HAP-1 (cell line): Measurements from ENCODE around the gene ZNG1B.
"Not testable (repeated sequence)": the region's sequence is repeated elsewhere in the genome, so short reads cannot be mapped to it uniquely, and the experiment has no call there.

Experiments
- DNase-seq, 2 experiments: peaks; one replicate each; pipeline ENCODE4 v3.0.0-alpha.2; 2016 to 2020; ENCODE audit warnings: low spot score in 2 of 2
- H3K27me3 ChIP-seq: fragments of 250-450 bp; sonication (Bioruptor Pico); 2 replicates; pipeline ENCODE4 v1.5.1; 2020; ENCODE audit warnings: low read depth, mild to moderate bottlenecking, moderate library complexity
- H3K36me3 ChIP-seq: fragments of 250-450 bp; sonication (Bioruptor Pico); replicated peaks from 2 replicates; pipeline ENCODE4 v1.5.1; 2020; ENCODE audit warnings: mild to moderate bottlenecking
- H3K4me1 ChIP-seq: fragments of 250-450 bp; sonication (Bioruptor Pico); 2 replicates; pipeline ENCODE4 v1.5.1; 2020; ENCODE audit warnings: mild to moderate bottlenecking
- H3K4me3 ChIP-seq: fragments of 250-450 bp; sonication (Bioruptor Pico); 2 replicates; pipeline ENCODE4 v1.5.1; 2020; ENCODE audit warnings: mild to moderate bottlenecking, moderate library complexity
- H3K9me3 ChIP-seq: fragments of 250-450 bp; sonication (Bioruptor Pico); 2 replicates; pipeline ENCODE4 v1.5.1; 2020; ENCODE audit warnings: mild to moderate bottlenecking, moderate library complexity
- in situ Hi-C: fragments of 300-500 bp; cut with MboI; formaldehyde crosslinking; loops from 3 replicates; pipeline ENCODE4 v1.14.3; 2020; ENCODE audit warnings: low sequenced_read_pairs, inconsistent platforms, mixed read lengths

The ZNG1B gene

GRCh38 chr2:113517025-113517424 lies 79.5 kb downstream of the ZNG1B start:
- H3K9me3 ChIP-seq, DNase-seq, H3K36me3 ChIP-seq, H3K4me1 ChIP-seq, H3K27me3 ChIP-seq, in situ Hi-C loops, H3K4me3 ChIP-seq: not testable (repeated sequence)

GRCh38 chr2:113520837-113521236 lies 83.3 kb downstream of the ZNG1B start:
- DNase-seq, H3K4me3 ChIP-seq, H3K36me3 ChIP-seq, H3K9me3 ChIP-seq, H3K27me3 ChIP-seq, H3K4me1 ChIP-seq, in situ Hi-C loops: not testable (repeated sequence)

- DNase-seq, H3K4me1 ChIP-seq, H3K9me3 ChIP-seq, in situ Hi-C loops, H3K27me3 ChIP-seq, H3K4me3 ChIP-seq, H3K36me3 ChIP-seq: not testable (repeated sequence)
Measured at GRCh38 chr2:113521492-113521891, 84.0 kb downstream of the ZNG1B start.

DNA sequence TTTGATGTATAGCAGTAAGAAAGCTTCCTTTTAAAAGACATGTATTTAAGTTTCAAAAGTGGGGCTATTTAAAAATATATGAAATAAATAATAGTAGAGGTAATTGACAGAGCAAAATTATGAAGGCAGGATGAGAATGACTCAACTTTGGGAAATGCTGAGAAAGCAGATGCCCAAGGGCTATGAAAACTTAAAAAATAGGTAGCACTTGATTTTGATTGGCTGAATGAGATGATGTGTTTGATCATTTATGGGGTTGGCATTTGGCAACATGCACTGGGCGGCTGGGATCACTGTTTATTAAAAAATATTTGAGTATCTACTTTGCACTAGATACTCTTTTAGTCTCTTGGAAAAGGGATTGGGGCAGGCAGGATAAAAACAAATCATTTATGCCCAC lies 87.5 kb downstream of the ZNG1B start:
- in situ Hi-C loops, DNase-seq, H3K9me3 ChIP-seq, H3K4me3 ChIP-seq, H3K27me3 ChIP-seq, H3K36me3 ChIP-seq, H3K4me1 ChIP-seq: not testable (repeated sequence)

- H3K4me3 ChIP-seq, in situ Hi-C loops, H3K27me3 ChIP-seq, H3K9me3 ChIP-seq, H3K36me3 ChIP-seq, H3K4me1 ChIP-seq, DNase-seq: not testable (repeated sequence)
Measured at GRCh38 chr2:113527350-113528045, 90.0 kb downstream of the ZNG1B start.

DNA sequence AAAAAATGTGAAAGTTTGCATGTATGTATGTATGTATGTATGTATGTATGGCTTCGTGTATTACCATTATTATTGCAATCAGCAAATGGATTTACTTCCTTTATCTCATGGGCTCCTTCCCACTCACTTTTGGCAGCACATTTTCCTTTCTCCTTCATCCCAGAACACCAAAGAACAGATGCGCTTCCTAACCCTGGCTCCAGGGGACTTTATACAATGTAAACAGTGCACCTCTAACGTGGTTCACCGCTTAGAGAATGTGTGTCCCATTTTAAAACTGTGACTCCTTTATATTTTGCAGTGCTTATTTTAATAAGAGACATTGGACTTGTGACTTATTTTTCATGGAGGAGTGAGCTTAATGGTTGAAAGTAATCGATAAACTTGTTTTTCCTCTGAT lies 90.6 kb downstream of the ZNG1B start:
- H3K4me3 ChIP-seq, DNase-seq, in situ Hi-C loops, H3K9me3 ChIP-seq, H3K4me1 ChIP-seq, H3K27me3 ChIP-seq, H3K36me3 ChIP-seq: not testable (repeated sequence)

GRCh38 chr2:113528904-113529303 lies 91.4 kb downstream of the ZNG1B start:
- H3K9me3 ChIP-seq, H3K27me3 ChIP-seq, H3K4me3 ChIP-seq, H3K36me3 ChIP-seq, in situ Hi-C loops, DNase-seq, H3K4me1 ChIP-seq: not testable (repeated sequence)

DNA sequence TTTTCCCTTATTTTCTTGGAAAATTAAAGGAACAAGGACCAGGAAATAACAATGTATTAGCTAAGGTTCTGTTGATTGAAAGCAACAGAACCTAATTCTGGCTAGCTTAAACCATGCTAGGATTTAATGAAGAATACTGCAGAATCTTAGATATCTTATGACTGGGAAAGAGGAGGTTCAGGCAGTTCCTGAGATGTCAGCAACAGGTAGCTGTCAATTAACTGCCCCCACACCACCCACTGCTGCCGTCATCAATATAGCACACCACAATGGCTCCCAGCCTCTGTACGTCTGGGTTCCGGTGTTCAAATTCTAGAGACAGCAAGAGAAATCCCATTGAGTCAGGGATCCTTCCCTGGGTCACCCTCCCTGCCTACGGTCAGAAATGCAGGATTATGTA lies 95.5 kb downstream of the ZNG1B start:
- in situ Hi-C loops, H3K9me3 ChIP-seq, H3K36me3 ChIP-seq, DNase-seq, H3K4me3 ChIP-seq, H3K27me3 ChIP-seq, H3K4me1 ChIP-seq: not testable (repeated sequence)

DNA sequence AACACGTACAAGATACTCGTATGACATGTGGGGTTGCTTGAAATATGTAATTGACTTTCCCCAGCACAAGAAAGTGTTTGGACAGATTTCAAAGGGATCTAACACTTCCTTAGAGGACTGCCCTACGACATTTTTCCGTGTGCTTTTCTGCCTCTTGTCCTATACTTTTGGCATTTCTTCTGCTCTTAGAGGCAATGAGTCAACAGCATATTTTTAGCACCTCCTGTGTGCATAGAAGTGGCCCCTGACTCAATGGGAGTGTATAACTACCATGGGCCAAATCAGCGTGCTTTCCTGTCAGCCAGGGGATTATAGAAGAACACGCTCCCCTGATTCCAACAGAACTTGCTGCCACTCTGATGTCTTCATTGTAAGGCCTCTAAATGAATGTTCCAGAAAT lies 99.1 kb downstream of the ZNG1B start:
- in situ Hi-C loops, H3K4me1 ChIP-seq, H3K9me3 ChIP-seq, DNase-seq, H3K27me3 ChIP-seq, H3K36me3 ChIP-seq, H3K4me3 ChIP-seq: not testable (repeated sequence)

- H3K4me1 ChIP-seq, H3K9me3 ChIP-seq, H3K36me3 ChIP-seq, H3K27me3 ChIP-seq, DNase-seq, H3K4me3 ChIP-seq, in situ Hi-C loops: not testable (repeated sequence)
Measured at GRCh38 chr2:113540834-113541203, 103.3 kb downstream of the ZNG1B start.

GRCh38 chr2:113541204-113541975 lies 103.9 kb downstream of the ZNG1B start:
- H3K27me3 ChIP-seq, in situ Hi-C loops, H3K36me3 ChIP-seq, H3K4me1 ChIP-seq, H3K9me3 ChIP-seq: not testable (repeated sequence)
- H3K4me3 ChIP-seq = peak overlapping the region; percentile 28
- peak in 1 of 2 experiments; percentile 48 for DNase-seq

- DNase-seq, H3K4me1 ChIP-seq, H3K4me3 ChIP-seq, H3K9me3 ChIP-seq, in situ Hi-C loops, H3K36me3 ChIP-seq, H3K27me3 ChIP-seq: not testable (repeated sequence)
Measured at GRCh38 chr2:113541976-113542485, 104.5 kb downstream of the ZNG1B start.

DNA sequence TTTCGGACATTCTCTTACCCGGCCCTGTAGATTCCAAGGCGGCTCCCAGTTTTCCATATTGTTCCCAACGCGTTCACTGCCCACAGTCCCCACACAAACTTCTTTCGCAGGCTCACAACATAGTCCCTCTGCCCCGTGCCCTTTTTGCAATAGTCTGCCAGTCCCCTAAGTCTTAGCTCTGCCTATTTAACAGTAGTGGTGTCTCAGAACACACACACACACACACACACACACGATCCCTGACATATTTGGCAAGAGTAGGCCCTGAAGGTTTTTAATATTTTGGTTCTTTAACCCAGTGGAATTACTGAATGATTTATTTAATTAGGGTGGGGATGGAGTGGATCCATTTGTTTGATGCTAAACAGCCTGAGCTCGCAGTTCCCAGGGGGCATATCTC lies 105.0 kb downstream of the ZNG1B start:
- H3K4me3 ChIP-seq, in situ Hi-C loops, H3K9me3 ChIP-seq: not testable (repeated sequence)

More for the DNA sequence above, 105.0 kb downstream of the ZNG1B start:
- H3K36me3 ChIP-seq, H3K27me3 ChIP-seq, DNase-seq, H3K4me1 ChIP-seq: not testable (repeated sequence)
